IMR-90 (cell line): ENCODE data around the gene UBFD1.
A peak's percentile ranks its signal among the peaks of the same experiment; 100 is the strongest.

Experiments used
- CEBPB ChIP-seq: IDR thresholded peaks from 2 replicates; pipeline ENCODE4 v1.6.1; 2012; ENCODE audit warnings: low read depth, low read length, improper control_type of control experiment
- CTCF ChIP-seq: conservative IDR thresholded peaks from 2 replicates; pipeline ENCODE4 v1.5.1; 2012; ENCODE audit warnings: mild to moderate bottlenecking, low read depth, low read length, improper control_type of control experiment
- MXI1 ChIP-seq: IDR thresholded peaks from 2 replicates; pipeline ENCODE4 v1.6.1; 2012; ENCODE audit warnings: low read depth, mild to moderate bottlenecking, low read length, moderate library complexity, borderline replicate concordance
- POLR2A ChIP-seq: IDR thresholded peaks from 2 replicates; pipeline ENCODE4 v1.6.1; 2012; ENCODE audit warnings: mild to moderate bottlenecking, low read depth, low read length
- RAD21 ChIP-seq: IDR thresholded peaks from 2 replicates; pipeline ENCODE4 v1.6.1; 2012; ENCODE audit warnings: low read length, improper control_type of control experiment
- TF ChIP-seq, protein P1 (sequence below): fragments of 150-350 bp; IDR thresholded peaks from 2 replicates; pipeline ENCODE4 v1.6.1; 2016; ENCODE audit warnings: low read depth, mild to moderate bottlenecking, low read length, moderate library complexity, borderline replicate concordance

DNA sequence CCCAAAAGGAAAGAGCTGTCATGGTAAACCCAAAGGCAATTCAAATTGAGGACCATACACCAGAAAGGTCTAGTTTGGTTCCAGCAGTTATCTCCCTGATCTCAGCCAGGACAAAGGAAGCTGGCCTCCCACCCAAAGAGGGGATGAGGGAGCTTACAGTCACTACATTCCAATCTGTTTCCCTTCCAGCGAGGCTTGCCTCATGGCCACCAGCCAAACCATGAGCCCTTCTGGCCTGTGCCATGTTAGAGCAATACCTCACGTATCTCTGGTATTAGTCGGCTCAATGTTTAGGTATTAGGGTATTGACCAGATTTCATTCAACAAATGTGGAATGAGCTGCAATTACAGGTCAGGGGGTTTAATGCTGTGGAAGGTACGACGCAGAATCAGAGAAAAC, 30.2 kb downstream of the UBFD1 start:
- TF ChIP-seq CEBPB (peak; percentile 62), CTCF (no peak), MXI1 (0 out of 2 replicates have a peak, but pooled peaks have one; percentile 34), POLR2A (no peak), RAD21 (no peak)
- TF ChIP-seq, protein P1, sequence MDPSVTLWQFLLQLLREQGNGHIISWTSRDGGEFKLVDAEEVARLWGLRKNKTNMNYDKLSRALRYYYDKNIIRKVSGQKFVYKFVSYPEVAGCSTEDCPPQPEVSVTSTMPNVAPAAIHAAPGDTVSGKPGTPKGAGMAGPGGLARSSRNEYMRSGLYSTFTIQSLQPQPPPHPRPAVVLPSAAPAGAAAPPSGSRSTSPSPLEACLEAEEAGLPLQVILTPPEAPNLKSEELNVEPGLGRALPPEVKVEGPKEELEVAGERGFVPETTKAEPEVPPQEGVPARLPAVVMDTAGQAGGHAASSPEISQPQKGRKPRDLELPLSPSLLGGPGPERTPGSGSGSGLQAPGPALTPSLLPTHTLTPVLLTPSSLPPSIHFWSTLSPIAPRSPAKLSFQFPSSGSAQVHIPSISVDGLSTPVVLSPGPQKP, result no peak
